Measurements from ENCODE around the gene TNIK.

GRCh38 chr3:171354049-171354705 is 106.0 kb downstream of the TNIK start:
- no peak for TF ChIP-seq CTCF (conservative IDR thresholded peaks at IDR 0.05; ENCODE audit: low read length)
- no peak for TF ChIP-seq EZH2phosphoT487 (IDR thresholded peaks at IDR 0.05; ENCODE audit: borderline replicate concordance)

All from Loucy (cell line).